NCI-H345 treated with DMSO at 0.1 percent for 48 hours (cell line): ENCODE results near the gene SLC39A11.
A peak's percentile ranks its signal among the peaks of the same experiment; 100 is the strongest.
"Not testable (repeated sequence)": the region's sequence is repeated elsewhere in the genome, so short reads cannot be mapped to it uniquely, and the experiment has no call there.

Experiments used
- DNase-seq: peaks from one replicate; lab custom pipeline; 2025; ENCODE audit not compliant: unreplicated experiment; lab: John Stamatoyannopoulos, UW

Gene SLC39A11

GRCh38 chr17:72638932-72639331, 453.6 kb downstream of the SLC39A11 start:
- not testable (repeated sequence) for DNase-seq

GRCh38 chr17:72635034-72635635, 457.4 kb downstream of the SLC39A11 start:
- no peak for DNase-seq

- DNase-seq, result no peak
These were observed 457.9 kb downstream of the SLC39A11 start for GRCh38 chr17:72634621-72635020.

- peak; percentile 85 for DNase-seq
These were observed 460.4 kb downstream of the SLC39A11 start for GRCh38 chr17:72631949-72632684.

GRCh38 chr17:72631568-72631948, 460.9 kb downstream of the SLC39A11 start:
- peak; percentile 98 for DNase-seq

- no peak for DNase-seq
These were observed 467.8 kb downstream of the SLC39A11 start for GRCh38 chr17:72624652-72625051.

GRCh38 chr17:72624226-72624625, 468.3 kb downstream of the SLC39A11 start:
- DNase-seq, result no peak

- no peak for DNase-seq
These were observed 469.6 kb downstream of the SLC39A11 start for GRCh38 chr17:72622661-72623433.

GRCh38 chr17:72619976-72620650, 472.4 kb downstream of the SLC39A11 start:
- no peak for DNase-seq

- DNase-seq, result no peak
These were observed 474.4 kb downstream of the SLC39A11 start for GRCh38 chr17:72618001-72618509.

GRCh38 chr17:72617557-72617956, 474.9 kb downstream of the SLC39A11 start:
- no peak for DNase-seq

GRCh38 chr17:72616447-72616846, 476.0 kb downstream of the SLC39A11 start:
- no peak for DNase-seq

GRCh38 chr17:72615627-72615991, 476.9 kb downstream of the SLC39A11 start:
- no peak for DNase-seq

- no peak for DNase-seq
These were observed 477.4 kb downstream of the SLC39A11 start for GRCh38 chr17:72614871-72615626.

GRCh38 chr17:72614476-72614870, 478.0 kb downstream of the SLC39A11 start:
- DNase-seq, result no peak

GRCh38 chr17:72613806-72614292, 478.6 kb downstream of the SLC39A11 start:
- DNase-seq, result no peak

GRCh38 chr17:72613396-72613795, 479.1 kb downstream of the SLC39A11 start:
- no peak for DNase-seq

GRCh38 chr17:72611172-72611571, 481.3 kb downstream of the SLC39A11 start:
- no peak for DNase-seq

GRCh38 chr17:72609501-72609900, 483.0 kb downstream of the SLC39A11 start:
- DNase-seq, result no peak

GRCh38 chr17:72608436-72608835, 484.1 kb downstream of the SLC39A11 start:
- DNase-seq, result no peak
